Measurements from ENCODE around the gene FABP1. TPM values are rescaled to one million over a fixed set of nuclear protein-coding genes. Genes with fewer than 3 reads are reported as not detected.

The FABP1 gene
- total RNA-seq, 4 donors from 2014 or later, result not detected

GRCh38 chr2:88078643-88079172 is 49.2 kb downstream of the FABP1 start:
- no peak for TF ChIP-seq CTCF (IDR thresholded peaks at IDR 0.05; ENCODE audit: low read depth)

GRCh38 chr2:88077080-88077479 is 50.8 kb downstream of the FABP1 start:
- no peak for TF ChIP-seq CTCF (IDR thresholded peaks at IDR 0.05; ENCODE audit: low read depth)

GRCh38 chr2:88074854-88075292 is 53.0 kb downstream of the FABP1 start:
- no peak for TF ChIP-seq CTCF (IDR thresholded peaks at IDR 0.05; ENCODE audit: low read depth)

GRCh38 chr2:88074150-88074549 is 53.7 kb downstream of the FABP1 start:
- no peak for TF ChIP-seq CTCF (IDR thresholded peaks at IDR 0.05; ENCODE audit: low read depth)

Small RNA genes lying within 50 kb of the gene (small RNA-seq; reads per million reads assigned to genes)
- not detected for gene MIR4780

Other genes starting within 250 kb of the FABP1 start
- gene RNU2-63P, start 111.5 kb downstream of the FABP1 start, total RNA-seq, result not detected
- 10 to 100 TPM; 35.7 to 61.0 (median 51.5) TPM for gene KRCC1, start 72.3 kb downstream of the FABP1 start, total RNA-seq
- not detected for gene SMYD1, start 60.2 kb downstream of the FABP1 start, total RNA-seq
- 10 to 100 TPM in 3 of 4 donors, 1 to 10 TPM in 1; 5.1 to 44.4 (median 24.2) TPM for gene THNSL2, start 42.3 kb upstream of the FABP1 start, total RNA-seq